ENCODE measurements around the gene THBS1. TPM values are rescaled to one million over a fixed set of nuclear protein-coding genes. Genes with fewer than 3 reads are reported as not detected.

Gene THBS1
- total RNA-seq, 2 experiments from 2014 or later = 0.51 TPM; not detected in 1

- no TSS peak for BruUV-seq (replicated peaks)
- ChIA-PET POLR2A (no interaction called here), CTCF (ENCODE audit: unreplicated experiment) (no interaction called here)
- Histone ChIP-seq H3K4me2 (ENCODE audit: low read length) (no peak overlapping the region), H3K36me3 (ENCODE audit: insufficient read depth, low read length) (no peaks in the 10 kb centered on the region), H4K20me1 (ENCODE audit: insufficient read depth, low read length) (no peaks in the 10 kb centered on the region), H3K79me2 (ENCODE audit: insufficient read depth, low read depth, low read length) (no peaks in the 10 kb centered on the region), H3K9me2 (ENCODE audit: insufficient read depth, low read length) (no peaks in the 10 kb centered on the region), H3K9me3 (ENCODE audit: low read length) (no peaks in the 10 kb centered on the region), H3K27ac (ENCODE audit: low read depth, low read length, poor library complexity, severe bottlenecking) (no peak overlapping the region), H3K4me3 (ENCODE audit: low read depth, low read length, poor library complexity, severe bottlenecking) (no peak overlapping the region), H2AFZ (ENCODE audit: low read length) (no peak overlapping the region), H3K4me1 (ENCODE audit: insufficient read depth, low read length, poor library complexity, severe bottlenecking) (no peaks in the 10 kb centered on the region)
- intact Hi-C loops (cut with micrococcal nuclease; ENCODE audit: unreplicated experiment) = no loop called here
- DNase-seq (ENCODE audit: low spot score) = no peak
- TF ChIP-seq CTCF (conservative IDR thresholded peaks at IDR 0.05; ENCODE audit: low read length) (no peak), EZH2phosphoT487 (IDR thresholded peaks at IDR 0.05; ENCODE audit: borderline replicate concordance, low read depth, low read length) (no peak)
These were observed 8.4 kb downstream of the THBS1 start for GRCh38 chr15:39589193-39589814.

GRCh38 chr15:39589815-39590644 lies 9.2 kb downstream of the THBS1 start:
- intact Hi-C loops (cut with micrococcal nuclease; ENCODE audit: unreplicated experiment) = no loop called here
- no peak overlapping the region for H3K4me3 ChIP-seq (ENCODE audit: low read depth, low read length, poor library complexity, severe bottlenecking)
- no peaks in the 10 kb centered on the region for H4K20me1 ChIP-seq (ENCODE audit: insufficient read depth, low read length)
- ChIA-PET POLR2A (no interaction called here), CTCF (ENCODE audit: unreplicated experiment) (no interaction called here)
- TF ChIP-seq CTCF (conservative IDR thresholded peaks at IDR 0.05; ENCODE audit: low read length) (no peak), EZH2phosphoT487 (IDR thresholded peaks at IDR 0.05; ENCODE audit: borderline replicate concordance, low read depth, low read length) (no peak)
- no peak for DNase-seq (ENCODE audit: low spot score)
- H3K79me2 ChIP-seq (ENCODE audit: insufficient read depth, low read depth, low read length) = no peaks in the 10 kb centered on the region
- no peak overlapping the region for H3K4me2 ChIP-seq (ENCODE audit: low read length)
- BruUV-seq (replicated peaks) = no TSS peak
- H3K9me3 ChIP-seq (ENCODE audit: low read length) = no peaks in the 10 kb centered on the region
- H3K9me2 ChIP-seq (ENCODE audit: insufficient read depth, low read length) = no peaks in the 10 kb centered on the region
- no peaks in the 10 kb centered on the region for H3K4me1 ChIP-seq (ENCODE audit: insufficient read depth, low read length, poor library complexity, severe bottlenecking)
- no peak overlapping the region for H2AFZ ChIP-seq (ENCODE audit: low read length)
- H3K27ac ChIP-seq (ENCODE audit: low read depth, low read length, poor library complexity, severe bottlenecking) = no peak overlapping the region
- H3K36me3 ChIP-seq (ENCODE audit: insufficient read depth, low read length) = no peaks in the 10 kb centered on the region
